ENCODE measurements around the gene PHGDH. TPM values are rescaled to one million over a fixed set of nuclear protein-coding genes. Genes with fewer than 3 reads are reported as not detected.

The PHGDH gene
- total RNA-seq, 4 donors from 2014 or later = 5.5 to 12.7 (median 7.2) TPM

DNA sequence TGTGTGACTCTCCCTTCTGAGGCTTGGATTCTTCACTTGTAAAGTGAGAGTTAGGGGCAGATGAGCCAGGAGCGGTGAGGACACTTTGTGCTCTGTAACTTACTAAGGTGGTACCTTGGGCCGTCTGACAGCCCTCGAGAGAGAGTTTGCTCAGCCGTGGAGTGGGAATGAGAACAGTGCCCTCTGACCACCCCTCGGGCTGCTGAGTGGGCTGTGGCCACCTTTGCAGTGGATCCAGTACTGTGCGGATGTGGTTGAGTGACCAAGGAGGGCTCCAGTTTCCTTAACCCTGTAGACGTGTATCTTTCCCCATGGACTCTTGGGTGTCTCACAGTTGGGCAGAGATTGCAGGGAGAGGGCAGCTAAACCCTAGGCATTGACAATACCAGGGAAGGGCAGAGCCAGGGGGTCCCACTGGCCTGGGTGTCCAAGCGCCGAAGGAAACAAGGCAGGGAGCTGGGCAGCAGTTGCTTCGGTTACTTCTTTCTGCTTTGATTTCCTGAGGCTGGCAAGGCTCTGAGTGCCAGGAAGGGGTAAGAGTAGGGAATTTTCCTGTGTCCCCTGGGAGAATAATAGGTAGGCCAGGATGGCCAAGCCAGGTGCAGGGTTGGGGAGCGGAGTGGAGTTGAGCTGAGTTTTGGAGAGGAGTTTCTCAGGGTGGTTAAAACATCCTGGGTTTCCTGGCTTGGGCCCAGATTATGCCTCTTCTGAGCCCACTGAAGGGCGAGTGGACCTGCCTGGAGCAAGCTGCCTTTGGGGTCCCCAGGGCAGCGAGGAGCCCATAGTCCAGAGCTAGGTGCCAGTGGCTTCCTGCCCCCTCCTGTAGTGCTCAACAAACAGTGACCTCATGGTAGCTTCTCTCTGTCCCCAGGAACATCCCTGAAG, 29.4 kb downstream of the PHGDH start:
- TF ChIP-seq, protein P1, sequence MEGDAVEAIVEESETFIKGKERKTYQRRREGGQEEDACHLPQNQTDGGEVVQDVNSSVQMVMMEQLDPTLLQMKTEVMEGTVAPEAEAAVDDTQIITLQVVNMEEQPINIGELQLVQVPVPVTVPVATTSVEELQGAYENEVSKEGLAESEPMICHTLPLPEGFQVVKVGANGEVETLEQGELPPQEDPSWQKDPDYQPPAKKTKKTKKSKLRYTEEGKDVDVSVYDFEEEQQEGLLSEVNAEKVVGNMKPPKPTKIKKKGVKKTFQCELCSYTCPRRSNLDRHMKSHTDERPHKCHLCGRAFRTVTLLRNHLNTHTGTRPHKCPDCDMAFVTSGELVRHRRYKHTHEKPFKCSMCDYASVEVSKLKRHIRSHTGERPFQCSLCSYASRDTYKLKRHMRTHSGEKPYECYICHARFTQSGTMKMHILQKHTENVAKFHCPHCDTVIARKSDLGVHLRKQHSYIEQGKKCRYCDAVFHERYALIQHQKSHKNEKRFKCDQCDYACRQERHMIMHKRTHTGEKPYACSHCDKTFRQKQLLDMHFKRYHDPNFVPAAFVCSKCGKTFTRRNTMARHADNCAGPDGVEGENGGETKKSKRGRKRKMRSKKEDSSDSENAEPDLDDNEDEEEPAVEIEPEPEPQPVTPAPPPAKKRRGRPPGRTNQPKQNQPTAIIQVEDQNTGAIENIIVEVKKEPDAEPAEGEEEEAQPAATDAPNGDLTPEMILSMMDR (IDR thresholded peaks at IDR 0.05; ENCODE audit: low read depth) = no peak

DNA sequence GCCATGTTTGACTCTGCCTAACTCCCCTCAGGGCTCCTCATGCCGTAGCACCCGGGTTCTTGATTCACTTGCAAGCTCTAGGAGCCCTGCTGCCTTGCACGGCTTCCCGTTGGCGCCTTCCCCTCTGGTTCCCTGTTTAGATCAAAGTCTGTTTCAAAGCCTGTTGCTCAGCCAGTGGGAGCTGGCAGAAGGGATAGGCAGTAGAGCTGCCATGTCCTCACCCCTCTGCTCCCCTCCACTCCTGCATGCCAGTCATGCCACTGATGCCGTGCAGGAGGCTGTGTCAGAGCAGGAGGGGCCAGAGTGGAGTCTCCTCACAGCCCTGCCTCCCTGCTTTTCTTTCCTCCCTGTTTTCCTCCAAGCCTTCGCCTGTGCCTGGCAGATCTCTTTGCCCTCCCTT, 30.5 kb downstream of the PHGDH start:
- TF ChIP-seq, protein P1 (IDR thresholded peaks at IDR 0.05; ENCODE audit: low read depth) = no peak

DNA sequence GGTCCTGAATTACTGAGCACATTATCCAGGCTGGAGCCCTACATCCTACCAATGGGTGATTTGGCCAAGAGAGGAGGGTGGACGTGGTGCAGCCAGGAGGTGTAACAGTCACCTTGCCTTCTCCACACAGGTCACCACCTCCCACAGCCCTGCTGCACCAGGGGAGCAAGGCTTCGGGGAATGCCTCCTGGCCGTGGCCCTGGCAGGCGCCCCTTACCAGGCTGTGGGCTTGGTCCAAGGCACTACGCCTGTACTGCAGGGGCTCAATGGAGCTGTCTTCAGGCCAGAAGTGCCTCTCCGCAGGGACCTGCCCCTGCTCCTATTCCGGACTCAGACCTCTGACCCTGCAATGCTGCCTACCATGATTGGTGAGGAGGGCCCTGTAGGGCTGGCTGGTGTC, 30.9 kb downstream of the PHGDH start:
- TF ChIP-seq, protein P1 (IDR thresholded peaks at IDR 0.05; ENCODE audit: low read depth) = no peak

DNA sequence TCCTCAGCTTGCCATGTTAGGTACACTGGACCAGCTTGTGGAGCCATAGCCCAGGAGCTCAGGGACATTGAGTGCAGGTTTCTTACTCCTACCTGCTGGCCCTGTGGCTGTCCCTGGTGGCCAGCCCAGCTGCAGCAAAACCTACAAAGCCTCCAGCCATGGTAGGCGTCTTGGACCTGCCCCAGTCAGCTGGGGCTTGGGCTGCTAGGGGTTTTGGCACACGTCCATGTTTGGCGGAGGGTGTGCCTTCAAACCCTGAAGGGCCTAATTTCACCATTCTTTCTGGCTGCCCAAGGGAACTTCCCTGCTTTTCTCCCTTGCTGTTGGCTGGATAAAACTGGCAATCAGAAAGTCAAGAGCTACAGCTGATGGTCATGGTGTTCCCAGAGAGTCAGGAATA, 31.6 kb downstream of the PHGDH start:
- TF ChIP-seq, protein P1 (IDR thresholded peaks at IDR 0.05; ENCODE audit: low read depth) = no peak

DNA sequence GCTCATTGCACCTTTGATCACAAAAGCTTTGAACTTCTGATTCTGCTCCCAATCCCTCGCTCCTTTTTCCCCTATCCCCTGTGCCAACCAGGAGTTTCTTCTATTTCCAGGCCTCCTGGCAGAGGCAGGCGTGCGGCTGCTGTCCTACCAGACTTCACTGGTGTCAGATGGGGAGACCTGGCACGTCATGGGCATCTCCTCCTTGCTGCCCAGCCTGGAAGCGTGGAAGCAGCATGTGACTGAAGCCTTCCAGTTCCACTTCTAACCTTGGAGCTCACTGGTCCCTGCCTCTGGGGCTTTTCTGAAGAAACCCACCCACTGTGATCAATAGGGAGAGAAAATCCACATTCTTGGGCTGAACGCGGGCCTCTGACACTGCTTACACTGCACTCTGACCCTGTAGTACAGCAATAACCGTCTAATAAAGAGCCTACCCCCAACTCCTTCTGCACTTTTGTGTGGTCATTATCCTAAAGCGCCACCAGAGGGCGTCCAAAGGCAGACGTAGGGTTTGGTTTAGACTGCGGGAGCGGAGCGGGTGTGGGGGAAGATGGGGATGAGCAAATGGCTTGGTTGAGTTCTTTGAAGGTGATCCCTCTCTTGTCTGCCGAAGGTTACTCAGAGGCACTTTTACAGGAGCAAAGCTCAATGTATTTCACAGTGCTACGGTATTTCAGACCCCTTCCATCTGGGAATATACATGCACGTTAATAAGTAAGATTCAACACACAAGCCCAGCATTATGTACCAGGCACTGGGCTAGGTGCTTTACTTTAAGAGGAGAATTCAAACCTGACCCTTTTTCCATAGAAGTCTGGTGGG, 32.3 kb downstream of the PHGDH start:
- TF ChIP-seq, protein P1 (IDR thresholded peaks at IDR 0.05; ENCODE audit: low read depth) = no peak

DNA sequence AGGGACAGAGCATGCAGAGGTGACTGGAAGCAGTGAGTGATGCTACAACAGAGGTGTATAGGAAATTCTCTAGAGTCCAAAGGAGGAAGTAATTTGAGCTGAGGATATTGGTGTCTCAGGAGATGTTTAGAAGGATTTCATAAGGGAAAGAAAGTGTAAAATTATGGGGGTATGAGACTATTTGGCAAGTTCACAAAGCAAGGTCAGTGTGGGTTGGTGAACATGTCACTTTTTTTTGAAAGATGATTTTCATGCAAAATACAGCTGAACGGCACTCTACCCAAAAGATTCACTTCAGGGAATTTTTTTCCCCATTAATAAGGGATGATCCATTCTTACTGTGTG, 32.8 kb downstream of the PHGDH start:
- TF ChIP-seq, protein P1 (IDR thresholded peaks at IDR 0.05; ENCODE audit: low read depth) = no peak

DNA sequence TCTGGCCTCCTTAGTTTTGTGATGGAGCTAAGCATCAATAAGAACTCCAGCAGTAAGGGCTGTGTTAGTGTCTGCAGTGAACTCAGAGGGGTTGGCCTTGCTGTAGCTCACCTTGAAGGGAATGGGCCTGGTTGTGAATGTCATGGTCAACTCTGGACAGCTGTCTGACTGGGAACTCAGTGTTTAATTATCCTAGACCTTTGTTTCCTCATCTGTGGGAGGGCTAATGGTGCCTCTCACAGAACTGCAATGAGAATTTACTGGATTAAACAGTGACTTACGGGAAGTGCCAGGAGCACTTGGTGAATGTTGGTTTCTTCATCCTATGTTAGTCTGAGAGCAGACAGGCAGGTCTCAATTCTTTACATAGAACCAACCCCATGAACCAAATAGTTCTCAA, 33.3 kb downstream of the PHGDH start:
- TF ChIP-seq, protein P1 (IDR thresholded peaks at IDR 0.05; ENCODE audit: low read depth) = no peak

Data from subcutaneous adipose tissue (tissue), 4 donors.